HG03378 (cell line): Measurements from ENCODE around the gene AQR.
"Not testable (repeated sequence)": the region's sequence is repeated elsewhere in the genome, so short reads cannot be mapped to it uniquely, and the experiment has no call there.

Source experiments
- ATAC-seq: cut with Tn5 transposase; IDR thresholded peaks from one replicate; pipeline ENCODE4 v1.9.1; 2021; ENCODE audit warnings: mild to moderate bottlenecking, moderate library complexity; ENCODE audit not compliant: unreplicated experiment

AQR gene

DNA sequence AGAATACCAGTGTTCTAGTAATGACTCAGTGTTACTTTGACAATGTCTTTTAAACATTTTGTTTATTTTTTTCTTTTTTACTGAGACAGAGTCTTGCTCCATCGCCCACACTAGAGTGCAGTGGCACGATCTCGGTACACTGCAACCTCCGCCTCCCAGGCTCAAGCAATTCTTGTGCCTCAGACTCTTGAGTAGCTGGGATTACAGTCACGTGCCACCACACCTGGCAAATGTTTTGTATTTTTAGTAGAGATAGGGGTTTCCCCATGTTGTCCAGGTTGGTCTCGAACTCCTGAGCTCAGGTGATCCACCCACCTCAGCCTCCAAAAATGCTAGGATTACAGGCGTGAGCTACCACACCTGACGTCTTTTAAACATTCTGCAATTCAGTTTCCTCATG is 15.7 kb downstream of the AQR start:
- no peak for ATAC-seq

DNA sequence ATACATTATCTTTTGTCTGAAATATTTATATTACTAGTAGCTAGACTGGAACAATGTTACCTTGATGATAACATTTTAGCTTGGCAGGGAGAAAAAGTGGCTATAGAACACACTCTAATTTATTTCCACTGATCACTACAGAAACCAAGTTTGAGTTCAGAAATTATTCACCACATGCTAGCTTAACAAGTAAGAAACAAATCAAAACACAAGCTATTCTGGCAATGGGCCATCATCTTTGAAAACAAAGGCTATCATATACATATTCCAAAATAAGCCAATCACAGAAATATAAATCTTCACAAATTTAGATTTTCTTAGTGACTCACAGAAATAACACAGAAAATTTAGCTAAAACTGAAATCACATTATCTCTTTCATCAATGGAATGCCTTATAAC is 17.1 kb downstream of the AQR start:
- ATAC-seq = no peak

GRCh38 chr15:34951993-34952392 is 17.5 kb downstream of the AQR start:
- ATAC-seq = no peak

GRCh38 chr15:34944936-34945335 is 24.6 kb downstream of the AQR start:
- ATAC-seq = no peak

DNA sequence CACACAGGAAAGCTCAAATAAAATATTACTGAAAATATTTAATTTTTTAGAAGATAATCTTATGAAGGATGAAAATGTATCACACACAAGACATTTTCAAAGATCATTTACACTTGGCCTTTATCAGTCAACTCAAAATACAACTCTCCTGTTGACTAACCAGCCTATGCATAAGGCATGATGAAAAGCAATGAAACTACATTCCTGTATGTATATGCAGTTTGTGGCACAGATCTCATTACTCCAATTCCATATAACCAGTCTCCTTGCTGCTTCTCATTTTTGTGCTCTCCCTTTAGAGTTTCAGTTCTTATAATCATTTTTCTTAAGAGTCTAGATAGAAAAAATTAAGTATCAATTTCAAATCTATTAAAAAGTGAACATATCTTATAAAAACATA is 25.8 kb downstream of the AQR start:
- ATAC-seq = no peak

DNA sequence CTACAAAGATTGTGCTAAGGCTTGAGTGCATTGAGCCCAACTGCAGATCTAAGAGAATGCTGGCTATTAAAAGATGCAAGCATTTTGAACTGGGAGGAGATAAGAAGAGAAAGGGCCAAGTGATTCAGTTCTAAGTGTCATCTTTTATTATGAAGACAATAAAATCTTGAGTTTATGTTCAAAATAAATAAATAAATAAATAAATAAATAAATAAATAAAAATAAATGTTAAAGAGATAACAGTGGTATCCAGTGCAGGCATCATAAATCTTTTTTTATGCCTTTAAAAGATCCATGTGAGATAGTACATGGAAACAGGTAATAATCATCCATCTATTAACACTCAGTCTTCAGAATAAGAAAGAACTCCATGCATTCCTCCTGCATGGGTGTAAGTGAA is 26.3 kb downstream of the AQR start:
- not testable (repeated sequence) for ATAC-seq

- ATAC-seq = no peak
Observed at GRCh38 chr15:34942363-34942762, 27.2 kb downstream of the AQR start.

GRCh38 chr15:34941831-34942230 is 27.7 kb downstream of the AQR start:
- ATAC-seq = no peak

- ATAC-seq = no peak
Observed at GRCh38 chr15:34941185-34941698, 28.3 kb downstream of the AQR start.

- no peak for ATAC-seq
Observed at GRCh38 chr15:34933432-34933975, 36.0 kb downstream of the AQR start.

DNA sequence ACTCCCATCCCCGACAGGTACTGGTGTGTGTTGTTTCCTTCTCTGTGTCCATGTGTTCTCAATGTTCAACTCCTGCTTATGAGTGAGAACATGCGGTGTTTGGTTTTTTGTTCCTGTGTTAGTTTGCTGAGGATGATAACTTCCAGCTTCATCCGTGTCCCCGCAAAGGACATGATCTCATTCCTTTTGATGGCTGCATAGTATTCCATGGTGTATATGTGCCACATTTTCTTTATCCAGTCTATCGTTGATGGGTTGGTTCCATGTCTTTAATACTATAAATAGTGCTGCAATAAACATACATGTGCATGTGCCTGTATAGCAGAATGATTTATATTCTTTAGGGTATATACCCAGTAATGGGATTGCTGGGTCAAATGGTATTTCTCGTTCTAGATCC is 41.2 kb downstream of the AQR start:
- ATAC-seq = not testable (repeated sequence)

DNA sequence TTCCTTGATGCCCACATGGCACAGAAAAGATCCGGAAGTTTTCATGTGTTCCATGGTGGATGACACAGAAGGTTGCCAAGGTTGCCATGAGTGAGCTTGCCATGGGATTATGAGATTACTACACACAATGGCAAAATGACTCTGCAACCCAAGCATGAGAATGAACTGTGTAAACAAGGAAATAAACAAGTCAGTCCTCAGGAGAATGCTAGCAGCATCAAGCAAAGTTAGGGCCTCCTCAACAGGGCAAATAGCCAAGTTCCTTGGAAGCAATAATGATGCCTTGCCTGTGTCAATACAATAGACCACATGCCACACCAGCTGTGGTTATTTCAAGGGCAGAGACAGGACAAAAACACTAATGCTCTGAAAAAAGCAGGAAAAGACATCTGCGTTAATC is 41.8 kb downstream of the AQR start:
- ATAC-seq = no peak

DNA sequence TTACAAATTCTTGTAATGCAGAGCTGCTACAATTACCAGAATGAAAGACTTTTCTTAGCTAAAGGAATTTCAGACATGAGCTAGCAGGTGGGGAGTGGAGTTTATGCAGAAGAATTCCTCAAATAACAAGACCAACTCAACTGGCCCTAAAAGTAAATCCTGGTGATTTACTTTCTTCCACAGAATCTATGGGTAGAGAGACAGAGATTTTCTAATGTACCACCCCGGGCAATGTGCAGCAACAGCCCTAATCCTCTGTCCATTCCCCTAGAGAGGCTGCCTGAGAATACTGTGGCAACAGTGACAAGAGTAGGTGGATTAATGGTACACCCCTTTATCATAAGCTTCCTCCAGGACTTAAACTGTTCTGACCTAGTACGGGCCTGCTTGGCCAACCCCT is 55.2 kb downstream of the AQR start:
- no peak for ATAC-seq

DNA sequence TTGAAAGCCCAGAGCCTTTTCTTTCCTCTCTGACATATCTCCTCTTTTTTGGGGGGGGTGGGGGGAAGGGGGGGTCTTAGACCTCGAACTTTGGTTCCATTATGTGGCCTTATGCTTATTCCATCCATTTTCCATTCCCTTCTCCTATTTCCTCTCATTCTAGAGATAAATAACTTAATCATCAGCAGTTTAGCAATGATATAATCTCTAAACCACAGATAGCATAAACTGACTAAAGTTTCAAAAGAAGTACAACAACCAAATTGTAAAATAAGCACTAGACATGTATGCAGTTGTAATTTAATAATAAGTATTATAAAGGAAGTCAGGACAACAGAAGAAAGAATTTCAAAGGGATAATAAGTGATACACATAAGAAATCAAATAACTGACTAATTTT is 64.5 kb downstream of the AQR start:
- no peak for ATAC-seq

DNA sequence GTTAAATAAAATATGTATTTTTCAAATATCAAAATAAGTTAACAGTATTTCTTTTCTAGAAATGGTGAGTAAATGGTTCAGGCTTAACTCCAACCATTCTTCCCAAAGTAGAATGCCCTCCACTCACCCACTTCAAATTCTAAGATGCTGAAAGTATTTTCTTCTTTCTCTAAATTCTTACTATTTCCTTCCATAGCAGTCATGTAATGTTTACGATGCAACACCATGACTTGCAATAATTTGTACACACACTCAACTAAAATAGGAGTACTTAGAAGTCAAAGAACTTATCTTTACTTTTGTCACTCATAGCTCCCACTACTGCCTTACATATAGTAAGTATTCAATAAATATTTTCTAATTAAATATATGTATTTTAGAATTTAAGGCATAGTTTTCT is 65.0 kb downstream of the AQR start:
- no peak for ATAC-seq

DNA sequence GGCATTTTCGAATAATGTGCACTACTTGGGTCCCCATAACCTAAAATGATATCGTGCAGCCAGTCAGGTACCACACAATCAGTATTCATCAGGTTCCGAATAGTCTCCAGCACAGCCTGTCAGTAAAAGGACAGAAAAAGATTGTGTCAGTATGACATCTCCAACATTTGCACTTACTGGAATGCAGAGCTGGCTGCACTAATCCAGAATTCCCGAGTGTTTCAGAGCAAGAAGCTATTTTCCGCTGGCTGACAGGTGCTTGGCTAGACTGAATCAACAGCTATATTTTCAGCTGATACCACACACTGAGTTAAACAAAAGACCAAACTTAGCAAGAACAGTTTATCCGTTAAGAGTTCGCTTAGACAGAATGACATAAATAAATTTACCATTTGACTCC is 68.8 kb downstream of the AQR start:
- ATAC-seq = no peak

DNA sequence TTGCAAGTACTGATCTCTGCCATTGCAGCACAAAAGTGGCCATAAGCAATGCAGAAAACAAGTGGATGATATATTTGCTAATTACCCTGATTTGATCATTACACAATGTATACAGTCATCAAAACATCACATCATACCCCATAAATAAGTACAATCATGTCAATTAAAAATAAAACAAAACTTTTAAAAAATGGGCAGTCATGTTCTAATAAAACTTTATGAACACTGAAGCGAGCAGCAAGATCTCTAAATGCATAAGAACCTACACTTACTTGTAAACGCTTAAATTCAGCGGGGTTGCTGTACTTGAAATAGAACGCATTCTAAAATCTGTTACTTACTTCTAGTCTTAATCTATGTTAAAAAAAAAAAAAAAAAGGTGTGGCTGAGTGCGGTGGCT is 73.4 kb downstream of the AQR start:
- ATAC-seq = no peak

DNA sequence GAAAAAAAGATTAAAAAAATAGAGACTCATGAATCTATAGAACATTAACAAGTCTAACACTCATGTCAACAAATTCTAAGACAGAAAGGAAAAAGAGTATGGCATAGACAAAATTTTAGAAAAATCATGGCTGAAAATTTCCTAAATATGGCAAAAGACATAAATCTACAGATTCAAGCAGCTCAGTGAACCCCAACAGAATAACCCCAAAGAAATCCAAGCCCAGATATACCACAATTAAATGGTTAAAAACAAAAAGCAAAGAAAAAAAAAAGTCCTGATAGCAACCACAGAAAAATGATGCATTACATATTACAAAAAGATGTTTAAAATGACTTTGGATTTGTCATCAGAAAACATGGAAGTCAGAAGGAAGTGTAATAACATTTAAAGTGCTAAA is 75.6 kb downstream of the AQR start:
- no peak for ATAC-seq

DNA sequence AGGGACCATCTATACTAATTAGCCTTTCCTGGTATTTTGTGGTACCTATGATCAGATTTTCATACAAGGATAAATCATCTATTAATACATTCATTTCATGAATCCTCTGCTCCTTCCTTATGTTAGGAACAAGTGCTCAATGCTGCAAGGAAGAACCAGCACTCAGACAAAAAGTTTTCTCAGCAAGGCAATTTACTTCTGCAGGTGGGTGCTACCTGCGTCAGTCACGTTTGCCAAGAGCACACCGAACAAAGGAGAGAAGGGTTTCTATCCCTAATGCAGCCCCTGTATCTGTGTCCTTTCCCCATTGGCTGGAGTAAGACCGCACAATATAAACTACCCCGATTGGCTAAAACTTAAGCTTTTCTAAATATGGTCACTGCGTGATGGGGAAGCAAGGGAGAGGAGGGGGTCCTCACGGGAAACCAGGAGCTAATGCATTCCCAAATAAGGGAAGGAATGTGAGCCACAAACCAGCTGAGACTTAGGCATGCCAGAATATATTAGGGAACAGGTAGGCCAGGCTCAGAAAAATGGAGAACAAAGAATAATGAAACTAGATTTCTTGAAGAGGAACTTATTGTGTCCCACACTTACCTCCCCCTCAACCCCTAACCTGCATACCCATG is 76.5 kb downstream of the AQR start:
- ATAC-seq = no peak

DNA sequence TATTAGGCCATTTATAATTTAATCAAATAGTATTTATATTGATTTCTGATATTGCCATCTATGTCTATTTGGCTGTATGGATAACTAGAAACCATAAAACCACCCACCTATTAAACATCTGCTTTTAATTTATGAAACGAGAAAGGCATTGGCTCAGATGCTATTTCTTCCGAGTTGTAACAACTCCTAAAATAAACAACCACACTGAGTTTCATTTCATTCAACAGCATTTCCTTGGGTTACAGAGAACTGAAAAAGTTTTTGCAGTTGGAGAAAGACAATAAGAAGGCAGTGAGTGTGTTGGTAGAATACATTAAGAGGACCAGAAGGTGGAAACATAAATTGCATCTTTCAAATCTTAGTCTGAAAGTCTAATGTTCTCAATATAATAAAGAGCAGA is 79.1 kb downstream of the AQR start:
- ATAC-seq = no peak

GRCh38 chr15:34889476-34889875 is 80.1 kb downstream of the AQR start:
- ATAC-seq = no peak

DNA sequence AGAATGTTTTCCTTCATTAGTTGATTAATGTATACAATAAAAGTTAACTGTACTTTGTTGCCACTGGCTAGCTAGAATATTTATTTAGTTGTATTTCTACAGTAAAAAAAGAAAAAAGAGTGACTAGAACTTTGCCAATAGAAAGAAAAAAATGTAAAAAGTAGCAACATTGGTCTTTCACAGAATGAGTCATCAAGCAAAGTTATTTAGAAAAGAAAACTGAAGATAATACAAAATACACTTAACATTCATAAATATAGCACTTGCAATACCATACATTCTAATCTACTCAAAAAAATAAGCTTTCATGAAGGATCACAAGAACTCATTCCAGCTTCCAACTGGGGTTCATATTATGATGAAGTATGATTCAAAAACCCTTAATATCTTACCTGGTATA is 83.4 kb downstream of the AQR start:
- no peak for ATAC-seq

DNA sequence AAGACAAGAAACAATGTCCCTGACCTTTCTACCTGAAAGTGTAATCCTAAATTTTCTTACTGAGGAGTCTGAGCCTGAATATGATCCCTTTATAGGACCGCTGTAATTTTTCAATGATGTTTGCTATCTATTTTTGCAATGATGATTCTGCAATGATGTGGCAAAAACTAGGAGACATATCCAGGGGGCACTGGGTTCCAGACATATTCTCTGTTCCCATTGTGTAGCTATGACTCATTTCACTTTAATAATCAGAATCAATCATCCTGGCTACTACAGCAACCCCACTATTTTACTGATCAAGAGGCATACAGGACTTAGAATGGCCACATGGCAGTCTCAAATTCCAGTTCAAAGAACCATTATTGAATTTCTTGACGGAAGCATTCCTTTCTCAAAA is 85.9 kb downstream of the AQR start:
- no peak for ATAC-seq
